Measurements from ENCODE around the gene LRMDA. TPM values are rescaled to one million over a fixed set of nuclear protein-coding genes. Genes with fewer than 3 reads are reported as not detected.

The LRMDA gene
- total RNA-seq, 5 donors from 2014 or later (not counting 1 experiment from before 2014, with no cell fraction given) = 0.30 to 1.2 TPM; not detected in 3

- ChIA-PET POLR2A (no interaction called here), CTCF (no interaction called here)
- Mint-ChIP-seq H3K4me3 (no peak overlapping the region), H3K9me3 (peaks cover 0 to 4% (median 0%) of the 10 kb centered on the region in 3 donors), H3K4me1 (no peaks in the 10 kb centered on the region), H3K27ac (no peak overlapping the region), H3K27me3 (no peaks in the 10 kb centered on the region), H3K36me3 (no peaks in the 10 kb centered on the region)
- H3K27ac ChIP-seq (ENCODE audit: low read length) = no peak overlapping the region
- H3K4me1 ChIP-seq (ENCODE audit: control insufficient read depth in 1 of 2, extremely low read depth in 1 of 2, insufficient read depth in 2 of 2, low read length in 2 of 2) = no peaks in the 10 kb centered on the region
- ATAC-seq (replicated peaks in 1 of 4) (no peak), DNase-seq (no peak)
- no peak overlapping the region for H3K4me3 ChIP-seq (ENCODE audit: control insufficient read depth in 1 of 2, extremely low read depth in 1 of 2, low read length in 1 of 2)
- 85% methylated on average over 3 of the region's 5 CpGs for WGBS (ENCODE audit: insufficient coverage)
- no peaks in the 10 kb centered on the region for H3K36me3 ChIP-seq (ENCODE audit: control insufficient read depth in 2 of 2, extremely low read depth in 1 of 2, insufficient read depth in 1 of 2, low read length in 1 of 2)
- no peaks in the 10 kb centered on the region for H3K9me3 ChIP-seq
- H3K27me3 ChIP-seq (replicated peaks in 1 of 2; ENCODE audit: control insufficient read depth in 2 of 2, extremely low read depth in 1 of 2, insufficient read depth in 2 of 2, low read length in 1 of 2) = no peaks in the 10 kb centered on the region
Measured at GRCh38 chr10:76436401-76436811, 1005.0 kb downstream of the LRMDA start.

GRCh38 chr10:76436981-76437380 lies 1005.6 kb downstream of the LRMDA start:
- no peaks in the 10 kb centered on the region for H3K4me1 Mint-ChIP-seq
- Histone ChIP-seq H3K9me3 (no peaks in the 10 kb centered on the region), H3K27me3 (replicated peaks in 1 of 2; ENCODE audit: control insufficient read depth in 2 of 2, extremely low read depth in 1 of 2, insufficient read depth in 2 of 2, low read length in 1 of 2) (no peaks in the 10 kb centered on the region), H3K27ac (ENCODE audit: low read length) (no peak overlapping the region), H3K4me1 (ENCODE audit: control insufficient read depth in 1 of 2, extremely low read depth in 1 of 2, insufficient read depth in 2 of 2, low read length in 2 of 2) (no peaks in the 10 kb centered on the region), H3K4me3 (ENCODE audit: control insufficient read depth in 1 of 2, extremely low read depth in 1 of 2, low read length in 1 of 2) (no peak overlapping the region), H3K36me3 (ENCODE audit: control insufficient read depth in 2 of 2, extremely low read depth in 1 of 2, insufficient read depth in 1 of 2, low read length in 1 of 2) (no peaks in the 10 kb centered on the region)
- CTCF ChIA-PET = no interaction called here
- no peak for DNase-seq
- H3K36me3 Mint-ChIP-seq = no peaks in the 10 kb centered on the region
- H3K9me3 Mint-ChIP-seq = peaks cover 0 to 4% (median 0%) of the 10 kb centered on the region in 3 donors
- no peak overlapping the region for H3K4me3 Mint-ChIP-seq
- WGBS (ENCODE audit: insufficient coverage) = 100% methylated on average over 1 of the region's 1 CpG
- H3K27ac Mint-ChIP-seq = no peak overlapping the region
- POLR2A ChIA-PET = no interaction called here
- ATAC-seq (replicated peaks in 1 of 4) = no peak
- H3K27me3 Mint-ChIP-seq = no peaks in the 10 kb centered on the region

- CTCF ChIA-PET = no interaction called here
- H3K36me3 Mint-ChIP-seq = no peaks in the 10 kb centered on the region
- ATAC-seq (replicated peaks in 1 of 4) (no peak), DNase-seq (no peak)
- H3K27ac Mint-ChIP-seq = no peak overlapping the region
- Histone ChIP-seq H3K9me3 (no peaks in the 10 kb centered on the region), H3K27ac (ENCODE audit: low read length) (no peak overlapping the region), H3K36me3 (ENCODE audit: control insufficient read depth in 2 of 2, extremely low read depth in 1 of 2, insufficient read depth in 1 of 2, low read length in 1 of 2) (no peaks in the 10 kb centered on the region), H3K27me3 (replicated peaks in 1 of 2; ENCODE audit: control insufficient read depth in 2 of 2, extremely low read depth in 1 of 2, insufficient read depth in 2 of 2, low read length in 1 of 2) (no peaks in the 10 kb centered on the region), H3K4me1 (ENCODE audit: control insufficient read depth in 1 of 2, extremely low read depth in 1 of 2, insufficient read depth in 2 of 2, low read length in 2 of 2) (no peaks in the 10 kb centered on the region), H3K4me3 (ENCODE audit: control insufficient read depth in 1 of 2, extremely low read depth in 1 of 2, low read length in 1 of 2) (no peak overlapping the region)
- POLR2A ChIA-PET = no interaction called here
- peaks cover 0 to 4% (median 0%) of the 10 kb centered on the region in 3 donors for H3K9me3 Mint-ChIP-seq
- H3K4me3 Mint-ChIP-seq = no peak overlapping the region
- no peaks in the 10 kb centered on the region for H3K4me1 Mint-ChIP-seq
- no peaks in the 10 kb centered on the region for H3K27me3 Mint-ChIP-seq
- WGBS (ENCODE audit: insufficient coverage) = no CpG with 5 or more reads among the region's 5 CpGs
Measured at GRCh38 chr10:76440426-76440825, 1009.0 kb downstream of the LRMDA start.

- ATAC-seq (replicated peaks in 1 of 4) (no peak), DNase-seq (no peak)
- no peaks in the 10 kb centered on the region for H3K9me3 ChIP-seq
- Mint-ChIP-seq H3K4me3 (no peak overlapping the region), H3K27me3 (no peaks in the 10 kb centered on the region), H3K9me3 (no peaks in the 10 kb centered on the region), H3K4me1 (no peaks in the 10 kb centered on the region), H3K27ac (no peak overlapping the region), H3K36me3 (no peaks in the 10 kb centered on the region)
- ChIA-PET POLR2A (no interaction called here), CTCF (no interaction called here)
- 67% methylated on average over 1 of the region's 5 CpGs for WGBS (ENCODE audit: insufficient coverage)
- no peaks in the 10 kb centered on the region for H3K4me1 ChIP-seq (ENCODE audit: control insufficient read depth in 1 of 2, extremely low read depth in 1 of 2, insufficient read depth in 2 of 2, low read length in 2 of 2)
- H3K36me3 ChIP-seq (ENCODE audit: control insufficient read depth in 2 of 2, extremely low read depth in 1 of 2, insufficient read depth in 1 of 2, low read length in 1 of 2) = no peaks in the 10 kb centered on the region
- no peak overlapping the region for H3K27ac ChIP-seq (ENCODE audit: low read length)
- H3K4me3 ChIP-seq (ENCODE audit: control insufficient read depth in 1 of 2, extremely low read depth in 1 of 2, low read length in 1 of 2) = no peak overlapping the region
- no peaks in the 10 kb centered on the region for H3K27me3 ChIP-seq (replicated peaks in 1 of 2; ENCODE audit: control insufficient read depth in 2 of 2, extremely low read depth in 1 of 2, insufficient read depth in 2 of 2, low read length in 1 of 2)
Measured at GRCh38 chr10:76442113-76442512, 1010.7 kb downstream of the LRMDA start.

GRCh38 chr10:76444034-76444800 lies 1012.8 kb downstream of the LRMDA start:
- ATAC-seq (replicated peaks in 1 of 4) = no peak
- Mint-ChIP-seq H3K27ac (no peak overlapping the region), H3K4me1 (no peaks in the 10 kb centered on the region), H3K4me3 (no peak overlapping the region), H3K27me3 (no peaks in the 10 kb centered on the region), H3K9me3 (no peaks in the 10 kb centered on the region), H3K36me3 (no peaks in the 10 kb centered on the region)
- no peak overlapping the region for H3K27ac ChIP-seq (ENCODE audit: low read length)
- H3K36me3 ChIP-seq (ENCODE audit: control insufficient read depth in 2 of 2, extremely low read depth in 1 of 2, insufficient read depth in 1 of 2, low read length in 1 of 2) = no peaks in the 10 kb centered on the region
- no peaks in the 10 kb centered on the region for H3K9me3 ChIP-seq
- no peaks in the 10 kb centered on the region for H3K27me3 ChIP-seq (replicated peaks in 1 of 2; ENCODE audit: control insufficient read depth in 2 of 2, extremely low read depth in 1 of 2, insufficient read depth in 2 of 2, low read length in 1 of 2)
- H3K4me1 ChIP-seq (ENCODE audit: control insufficient read depth in 1 of 2, extremely low read depth in 1 of 2, insufficient read depth in 2 of 2, low read length in 2 of 2) = no peaks in the 10 kb centered on the region
- no peak overlapping the region for H3K4me3 ChIP-seq (ENCODE audit: control insufficient read depth in 1 of 2, extremely low read depth in 1 of 2, low read length in 1 of 2)
- no peak for DNase-seq
- no CpG with 5 or more reads among the region's 6 CpGs for WGBS (ENCODE audit: insufficient coverage)
- CTCF ChIA-PET = no interaction called here
- POLR2A ChIA-PET = no interaction called here

GRCh38 chr10:76447578-76447977 lies 1016.2 kb downstream of the LRMDA start:
- H3K4me1 Mint-ChIP-seq = no peaks in the 10 kb centered on the region
- ChIA-PET CTCF (no interaction called here), POLR2A (no interaction called here)
- H3K27ac Mint-ChIP-seq = no peak overlapping the region
- Histone ChIP-seq H3K4me3 (ENCODE audit: control insufficient read depth in 1 of 2, extremely low read depth in 1 of 2, low read length in 1 of 2) (no peak overlapping the region), H3K9me3 (no peaks in the 10 kb centered on the region), H3K27me3 (replicated peaks in 1 of 2; ENCODE audit: control insufficient read depth in 2 of 2, extremely low read depth in 1 of 2, insufficient read depth in 2 of 2, low read length in 1 of 2) (no peaks in the 10 kb centered on the region), H3K27ac (ENCODE audit: low read length) (no peak overlapping the region), H3K4me1 (ENCODE audit: control insufficient read depth in 1 of 2, extremely low read depth in 1 of 2, insufficient read depth in 2 of 2, low read length in 2 of 2) (no peaks in the 10 kb centered on the region), H3K36me3 (ENCODE audit: control insufficient read depth in 2 of 2, extremely low read depth in 1 of 2, insufficient read depth in 1 of 2, low read length in 1 of 2) (no peaks in the 10 kb centered on the region)
- 29% methylated on average over 1 of the region's 1 CpG for WGBS (ENCODE audit: insufficient coverage)
- DNase-seq (no peak), ATAC-seq (replicated peaks in 1 of 4) (no peak)
- H3K27me3 Mint-ChIP-seq = no peaks in the 10 kb centered on the region
- H3K36me3 Mint-ChIP-seq = no peaks in the 10 kb centered on the region
- H3K9me3 Mint-ChIP-seq = no peaks in the 10 kb centered on the region
- H3K4me3 Mint-ChIP-seq = no peak overlapping the region

GRCh38 chr10:76451911-76452310 lies 1020.5 kb downstream of the LRMDA start:
- H3K27me3 Mint-ChIP-seq = peaks cover 0 to 5% of the 10 kb centered on the region in 2 donors
- H3K36me3 Mint-ChIP-seq = no peaks in the 10 kb centered on the region
- DNase-seq = no peak
- H3K36me3 ChIP-seq (ENCODE audit: control insufficient read depth in 2 of 2, extremely low read depth in 1 of 2, insufficient read depth in 1 of 2, low read length in 1 of 2) = no peaks in the 10 kb centered on the region
- ChIA-PET POLR2A (no interaction called here), CTCF (no interaction called here)
- H3K27ac ChIP-seq (ENCODE audit: low read length) = no peak overlapping the region
- H3K4me1 ChIP-seq (ENCODE audit: control insufficient read depth in 1 of 2, extremely low read depth in 1 of 2, insufficient read depth in 2 of 2, low read length in 2 of 2) = no peaks in the 10 kb centered on the region
- no peaks in the 10 kb centered on the region for H3K27me3 ChIP-seq (replicated peaks in 1 of 2; ENCODE audit: control insufficient read depth in 2 of 2, extremely low read depth in 1 of 2, insufficient read depth in 2 of 2, low read length in 1 of 2)
- ATAC-seq (replicated peaks in 1 of 4) = no peak
- no peak overlapping the region for H3K4me3 Mint-ChIP-seq
- H3K27ac Mint-ChIP-seq = no peak overlapping the region
- H3K9me3 ChIP-seq = no peaks in the 10 kb centered on the region
- WGBS (ENCODE audit: insufficient coverage) = no CpG with 5 or more reads among the region's 2 CpGs
- H3K4me3 ChIP-seq (ENCODE audit: control insufficient read depth in 1 of 2, extremely low read depth in 1 of 2, low read length in 1 of 2) = no peak overlapping the region
- peaks cover 0 to 5% (median 5%) of the 10 kb centered on the region in 3 donors for H3K9me3 Mint-ChIP-seq
- H3K4me1 Mint-ChIP-seq = no peaks in the 10 kb centered on the region

Data from T-cell (primary cell).